ENCODE data around the gene RARS1.

RARS1 gene

GRCh38 chr5:168455201-168455600, 31.1 kb upstream of the RARS1 start:
- no peaks in the 10 kb centered on the region for H3K79me2 ChIP-seq (ENCODE audit: low read length)
- H3K36me3 ChIP-seq (replicated peaks; ENCODE audit: low read depth, low read length): peaks cover 18% of the 10 kb centered on the region
- TF ChIP-seq EZH2phosphoT487 (IDR thresholded peaks at IDR 0.05; ENCODE audit: low read depth) (no peak), CTCF (IDR thresholded peaks at IDR 0.05; ENCODE audit: low read depth, low read length) (no peak)

GRCh38 chr5:168457542-168457941, 28.7 kb upstream of the RARS1 start:
- H3K4me2 ChIP-seq (ENCODE audit: low read length): no peak overlapping the region
- H3K4me3 ChIP-seq (ENCODE audit: low read length): no peak overlapping the region
- TF ChIP-seq EZH2phosphoT487 (IDR thresholded peaks at IDR 0.05; ENCODE audit: low read depth) (no peak), CTCF (IDR thresholded peaks at IDR 0.05; ENCODE audit: low read depth, low read length) (no peak)
- no peak overlapping the region for H3K27ac ChIP-seq (ENCODE audit: low read length)
- no peak overlapping the region for H2AFZ ChIP-seq (ENCODE audit: low read depth, low read length)
- H3K36me3 ChIP-seq (replicated peaks; ENCODE audit: low read depth, low read length): peaks cover 18% of the 10 kb centered on the region
- no peak overlapping the region for H3K9ac ChIP-seq (ENCODE audit: low read length)
- no peaks in the 10 kb centered on the region for H3K27me3 ChIP-seq (ENCODE audit: low read depth, low read length)
- no peaks in the 10 kb centered on the region for H3K79me2 ChIP-seq (ENCODE audit: low read length)
- no peaks in the 10 kb centered on the region for H3K9me3 ChIP-seq (ENCODE audit: insufficient read depth, low read length)
- no peaks in the 10 kb centered on the region for H4K20me1 ChIP-seq (ENCODE audit: insufficient read depth, low read length)
- no peaks in the 10 kb centered on the region for H3K4me1 ChIP-seq (ENCODE audit: low read length)

More at GRCh38 chr5:168455201-168455600, 31.1 kb upstream of the RARS1 start:
- H3K9ac ChIP-seq (ENCODE audit: low read length): no peak overlapping the region
- H3K4me2 ChIP-seq (ENCODE audit: low read length): no peak overlapping the region
- no peaks in the 10 kb centered on the region for H3K4me1 ChIP-seq (ENCODE audit: low read length)
- H3K4me3 ChIP-seq (ENCODE audit: low read length): no peak overlapping the region
- H3K27ac ChIP-seq (ENCODE audit: low read length): no peak overlapping the region
- H3K9me3 ChIP-seq (ENCODE audit: insufficient read depth, low read length): no peaks in the 10 kb centered on the region
- no peak overlapping the region for H2AFZ ChIP-seq (ENCODE audit: low read depth, low read length)
- no peaks in the 10 kb centered on the region for H4K20me1 ChIP-seq (ENCODE audit: insufficient read depth, low read length)
- no peaks in the 10 kb centered on the region for H3K27me3 ChIP-seq (ENCODE audit: low read depth, low read length)

GRCh38 chr5:168460606-168461005, 25.7 kb upstream of the RARS1 start:
- Histone ChIP-seq H3K27ac (ENCODE audit: low read length) (no peak overlapping the region), H2AFZ (ENCODE audit: low read depth, low read length) (no peak overlapping the region), H3K4me1 (ENCODE audit: low read length) (no peaks in the 10 kb centered on the region), H3K9ac (ENCODE audit: low read length) (no peak overlapping the region), H3K4me2 (ENCODE audit: low read length) (no peak overlapping the region), H3K27me3 (ENCODE audit: low read depth, low read length) (no peaks in the 10 kb centered on the region), H3K79me2 (ENCODE audit: low read length) (no peaks in the 10 kb centered on the region), H3K9me3 (ENCODE audit: insufficient read depth, low read length) (no peaks in the 10 kb centered on the region), H3K36me3 (replicated peaks; ENCODE audit: low read depth, low read length) (peaks cover 18% of the 10 kb centered on the region), H4K20me1 (ENCODE audit: insufficient read depth, low read length) (no peaks in the 10 kb centered on the region), H3K4me3 (ENCODE audit: low read length) (no peak overlapping the region)
- no peak for TF ChIP-seq CTCF (IDR thresholded peaks at IDR 0.05; ENCODE audit: low read depth, low read length)

DNA sequence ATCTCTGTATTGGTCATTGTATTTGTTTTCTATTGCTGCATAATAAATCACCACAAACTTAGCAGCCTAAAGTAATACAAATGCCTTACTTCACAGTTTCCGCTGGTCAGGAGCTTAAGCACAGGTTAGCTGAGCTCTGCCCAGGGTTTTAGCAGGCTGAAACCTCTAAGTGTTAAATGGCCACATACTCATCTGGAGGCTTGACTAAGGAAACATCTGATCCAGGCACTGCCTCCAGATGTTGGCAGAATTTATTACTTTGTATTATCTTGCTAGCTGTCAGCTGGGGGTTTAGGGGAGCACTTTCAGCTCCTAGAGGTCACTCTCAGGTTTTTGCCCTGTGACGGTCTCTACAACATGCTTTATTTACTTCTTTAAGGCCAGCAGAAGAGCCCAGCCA, 23.2 kb upstream of the RARS1 start:
- TF ChIP-seq CTCF (IDR thresholded peaks at IDR 0.05; ENCODE audit: low read depth, low read length): no peak
- no peak for TF ChIP-seq EZH2phosphoT487 (IDR thresholded peaks at IDR 0.05; ENCODE audit: low read depth)

More for the DNA sequence above, 23.2 kb upstream of the RARS1 start:
- Histone ChIP-seq H4K20me1 (ENCODE audit: insufficient read depth, low read length) (no peaks in the 10 kb centered on the region), H3K9me3 (ENCODE audit: insufficient read depth, low read length) (no peaks in the 10 kb centered on the region), H3K36me3 (replicated peaks; ENCODE audit: low read depth, low read length) (peaks cover 2% of the 10 kb centered on the region), H3K4me2 (ENCODE audit: low read length) (no peak overlapping the region), H3K4me3 (ENCODE audit: low read length) (no peak overlapping the region), H3K27me3 (ENCODE audit: low read depth, low read length) (no peaks in the 10 kb centered on the region), H3K27ac (ENCODE audit: low read length) (no peak overlapping the region), H3K79me2 (ENCODE audit: low read length) (no peaks in the 10 kb centered on the region), H3K4me1 (ENCODE audit: low read length) (no peaks in the 10 kb centered on the region), H2AFZ (ENCODE audit: low read depth, low read length) (no peak overlapping the region), H3K9ac (ENCODE audit: low read length) (no peak overlapping the region)

Data from OCI-LY3 (cell line).